PC-3 (cell line): ENCODE data around the gene PLA2G4B. TPM values are rescaled to one million over a fixed set of nuclear protein-coding genes. Genes with fewer than 3 reads are reported as not detected.

Experiments used
- ATAC-seq: fragments of 200-7000 bp; cut with Tn5 transposase; 2 replicates; pipeline ENCODE4 v1.9.1; 2020; ENCODE audit warnings: mild to moderate bottlenecking, moderate library complexity
- BruUV-seq: library from RNA; stranded (reverse); fragments of 400-500 nt; replicated peaks from 2 replicates; lab custom pipeline; 2021; lab: Mats Ljungman, UMichigan
- CTCF ChIA-PET: fragments of 300-600 bp; sonication (Branson Sonifier 250); formaldehyde crosslinking; loops from one replicate; lab custom pipeline; 2022; ENCODE audit warnings: antibody characterized with exemption; lab: Charles Lee
- POLR2A ChIA-PET: fragments of 300-600 bp; sonication (Branson Sonifier 250); formaldehyde crosslinking; loops from one replicate; lab custom pipeline; 2022; ENCODE audit warnings: antibody characterized with exemption; ENCODE audit not compliant: unreplicated experiment; lab: Charles Lee
- DNase-seq: peaks from one replicate; pipeline ENCODE4 v3.0.0-alpha.2; 2015
- H2AFZ ChIP-seq: fragments of 300-600 bp; sonication (generic); 2 replicates; pipeline ENCODE4 v1.6.0; 2016; ENCODE audit warnings: antibody characterized with exemption, low read length
- H3F3A ChIP-seq: fragments of 300-600 bp; sonication (generic); one replicate; pipeline ENCODE4 v1.6.0; 2017; ENCODE audit warnings: antibody characterized with exemption, low read length, control low read depth, mild to moderate bottlenecking; ENCODE audit not compliant: unreplicated experiment
- H3K27ac ChIP-seq: fragments of 300-600 bp; sonication (generic); 2 replicates; pipeline ENCODE4 v1.5.1; 2016; ENCODE audit warnings: mild to moderate bottlenecking, low read length
- H3K27me3 ChIP-seq: fragments of 300-600 bp; sonication (generic); 2 replicates; pipeline ENCODE4 v1.6.1; 2016; ENCODE audit warnings: low read length, mixed read lengths
- H3K36me3 ChIP-seq: fragments of 300-600 bp; sonication (generic); 2 replicates; pipeline ENCODE4 v1.6.1; 2016; ENCODE audit warnings: low read depth, mixed run types, low read length, mixed read lengths
- H3K4me1 ChIP-seq: fragments of 300-600 bp; sonication (generic); 2 replicates; pipeline ENCODE4 v1.5.1; 2016; ENCODE audit warnings: low read length; ENCODE audit not compliant: insufficient read depth
- H3K4me2 ChIP-seq: fragments of 300-600 bp; sonication (generic); 2 replicates; pipeline ENCODE4 v1.6.0; 2016; ENCODE audit warnings: low read length
- H3K4me3 ChIP-seq: fragments of 300-600 bp; sonication (generic); 2 replicates; pipeline ENCODE4 v1.5.1; 2016; ENCODE audit warnings: mild to moderate bottlenecking, low read length, mixed read lengths
- H3K79me2 ChIP-seq: fragments of 300-600 bp; sonication (generic); 2 replicates; pipeline ENCODE4 v1.6.1; 2017; ENCODE audit warnings: low read length, mixed read lengths
- H3K9ac ChIP-seq: fragments of 300-600 bp; sonication (generic); 2 replicates; pipeline ENCODE4 v1.6.0; 2016; ENCODE audit warnings: mild to moderate bottlenecking, low read length
- H3K9me2 ChIP-seq: fragments of 300-600 bp; sonication (generic); replicated peaks from 2 replicates; pipeline ENCODE4 v1.6.1; 2016; ENCODE audit warnings: mixed run types, low read length, mixed read lengths
- H3K9me3 ChIP-seq: fragments of 300-600 bp; sonication (generic); 2 replicates; pipeline ENCODE4 v1.6.1; 2016; ENCODE audit warnings: low read length, mixed read lengths
- H4K20me1 ChIP-seq: fragments of 300-600 bp; sonication (generic); 2 replicates; pipeline ENCODE4 v1.6.1; 2016; ENCODE audit warnings: low read length, mixed read lengths
- EZH2 ChIP-seq: fragments of 300-600 bp; sonication (generic); IDR thresholded peaks from one replicate; pipeline ENCODE4 v1.6.1; 2017; ENCODE audit warnings: antibody characterized with exemption, mild to moderate bottlenecking, low read length; ENCODE audit not compliant: unreplicated experiment
- EZH2phosphoT487 ChIP-seq: fragments of 300-600 bp; sonication (generic); IDR thresholded peaks from 2 replicates; pipeline ENCODE4 v1.6.1; 2018; ENCODE audit warnings: mild to moderate bottlenecking, antibody characterized with exemption, low read length, borderline replicate concordance
- intact Hi-C: fragments of 100-400 bp; cut with micrococcal nuclease; formaldehyde crosslinking; loops from 2 replicates; pipeline ENCODE4 v1.9.0; 2023
- total RNA-seq: library from RNA; depleted of rRNA; stranded (reverse); fragments of >200 nt; gene quantifications from 2 replicates; pipeline ENCODE4 v1.2.3, GENCODE V29; 2014
- TF ChIP-seq, protein P1 (sequence below): fragments of 300-600 bp; sonication (generic); conservative IDR thresholded peaks from 2 replicates; pipeline ENCODE4 v1.5.1; 2017; ENCODE audit warnings: antibody characterized with exemption, low read depth, mild to moderate bottlenecking, low read length

Gene PLA2G4B
- total RNA-seq, 1 experiment from 2014 or later, result 12.2 TPM

GRCh38 chr15:41822957-41823356 lies 15.7 kb upstream of the PLA2G4B start:
- Histone ChIP-seq H3K4me1 (peaks cover 4% of the 10 kb centered on the region; the same call in 1 of the 2 replicates), H3K9me3 (no peaks in the 10 kb centered on the region), H3K4me2 (no peak overlapping the region), H3K9ac (no peak overlapping the region), H3K9me2 (no peaks in the 10 kb centered on the region), H3K27ac (no peak overlapping the region), H3F3A (no peaks in the 10 kb centered on the region), H4K20me1 (no peaks in the 10 kb centered on the region), H3K79me2 (no peaks in the 10 kb centered on the region), H3K36me3 (peaks cover 17% of the 10 kb centered on the region), H3K4me3 (no peak overlapping the region), H2AFZ (no peak overlapping the region), H3K27me3 (no peaks in the 10 kb centered on the region)
- TF ChIP-seq, protein P1, sequence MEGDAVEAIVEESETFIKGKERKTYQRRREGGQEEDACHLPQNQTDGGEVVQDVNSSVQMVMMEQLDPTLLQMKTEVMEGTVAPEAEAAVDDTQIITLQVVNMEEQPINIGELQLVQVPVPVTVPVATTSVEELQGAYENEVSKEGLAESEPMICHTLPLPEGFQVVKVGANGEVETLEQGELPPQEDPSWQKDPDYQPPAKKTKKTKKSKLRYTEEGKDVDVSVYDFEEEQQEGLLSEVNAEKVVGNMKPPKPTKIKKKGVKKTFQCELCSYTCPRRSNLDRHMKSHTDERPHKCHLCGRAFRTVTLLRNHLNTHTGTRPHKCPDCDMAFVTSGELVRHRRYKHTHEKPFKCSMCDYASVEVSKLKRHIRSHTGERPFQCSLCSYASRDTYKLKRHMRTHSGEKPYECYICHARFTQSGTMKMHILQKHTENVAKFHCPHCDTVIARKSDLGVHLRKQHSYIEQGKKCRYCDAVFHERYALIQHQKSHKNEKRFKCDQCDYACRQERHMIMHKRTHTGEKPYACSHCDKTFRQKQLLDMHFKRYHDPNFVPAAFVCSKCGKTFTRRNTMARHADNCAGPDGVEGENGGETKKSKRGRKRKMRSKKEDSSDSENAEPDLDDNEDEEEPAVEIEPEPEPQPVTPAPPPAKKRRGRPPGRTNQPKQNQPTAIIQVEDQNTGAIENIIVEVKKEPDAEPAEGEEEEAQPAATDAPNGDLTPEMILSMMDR, result peak; percentile 36; the same call in 1 of the 2 replicates
- TF ChIP-seq EZH2phosphoT487 (no peak), EZH2 (no peak)
- intact Hi-C loops, result loop anchor here (10.0 kb wide), 1 partner anchor 152 kb away; the partner anchor contains the start of gene EHD4
- ATAC-seq, result no peak
- CTCF ChIA-PET, result no interaction called here
- DNase-seq, result no peak
- BruUV-seq, result no TSS peak
- POLR2A ChIA-PET, result interaction anchor here (0.5 kb wide), 1 partner anchor 662 kb away, joined by 4 read pairs; no protein-coding TSS in a partner anchor

GRCh38 chr15:41823502-41823901 lies 15.1 kb upstream of the PLA2G4B start:
- Histone ChIP-seq H3F3A (no peaks in the 10 kb centered on the region), H3K9me2 (no peaks in the 10 kb centered on the region), H3K4me1 (peaks cover 4% of the 10 kb centered on the region; the same call in 1 of the 2 replicates), H3K79me2 (peaks cover 3% of the 10 kb centered on the region; the same call in 1 of the 2 replicates), H3K9ac (no peak overlapping the region), H3K27ac (no peak overlapping the region), H3K4me2 (no peak overlapping the region), H3K36me3 (peaks cover 11% of the 10 kb centered on the region), H2AFZ (no peak overlapping the region), H4K20me1 (no peaks in the 10 kb centered on the region), H3K4me3 (no peak overlapping the region), H3K9me3 (no peaks in the 10 kb centered on the region), H3K27me3 (no peaks in the 10 kb centered on the region)
- no peak for ATAC-seq
- BruUV-seq, result no TSS peak
- TF ChIP-seq EZH2phosphoT487 (no peak), EZH2 (no peak)
- TF ChIP-seq, protein P1, result no peak
- intact Hi-C loops, result loop anchor here (10.0 kb wide), 1 partner anchor 151 kb away; the partner anchor contains the start of gene EHD4
- DNase-seq, result no peak
- POLR2A ChIA-PET, result no interaction called here
- CTCF ChIA-PET, result no interaction called here

- ATAC-seq, result no peak
- intact Hi-C loops, result loop anchor here (10.0 kb wide), 1 partner anchor 151 kb away; the partner anchor contains the start of gene EHD4
These were observed 14.4 kb upstream of the PLA2G4B start for GRCh38 chr15:41824062-41824745.

More at GRCh38 chr15:41824062-41824745, 14.4 kb upstream of the PLA2G4B start:
- Histone ChIP-seq H3K9ac (no peak overlapping the region), H3K27me3 (no peaks in the 10 kb centered on the region), H3K36me3 (peaks cover 7% of the 10 kb centered on the region), H3K9me3 (no peaks in the 10 kb centered on the region), H3K4me2 (no peak overlapping the region), H3K4me1 (peaks cover 10% of the 10 kb centered on the region), H3K79me2 (peaks cover 9% of the 10 kb centered on the region; the same call in 1 of the 2 replicates), H3K27ac (no peak overlapping the region), H4K20me1 (no peaks in the 10 kb centered on the region), H3F3A (no peaks in the 10 kb centered on the region), H2AFZ (no peak overlapping the region), H3K9me2 (no peaks in the 10 kb centered on the region), H3K4me3 (no peak overlapping the region)
- POLR2A ChIA-PET, result no interaction called here
- no TSS peak for BruUV-seq
- DNase-seq, result no peak
- TF ChIP-seq EZH2 (no peak), EZH2phosphoT487 (no peak)
- CTCF ChIA-PET, result no interaction called here
